DND-41 (cell line): ENCODE results near the gene TAS1R2.

Source experiments
- CTCF ChIP-seq: IDR thresholded peaks from 2 replicates; pipeline ENCODE4 v1.5.1; 2012; ENCODE audit warnings: borderline replicate concordance, low read length, moderate library complexity, mild to moderate bottlenecking; ENCODE audit not compliant: poor library complexity, severe bottlenecking; ENCODE audit errors: extremely low read depth
- EZH2 ChIP-seq: IDR thresholded peaks from 3 replicates; pipeline ENCODE4 v1.6.1; 2012; ENCODE audit warnings: borderline replicate concordance, low read depth, mild to moderate bottlenecking, moderate library complexity, low read length, inconsistent platforms; ENCODE audit not compliant: severe bottlenecking

- TF ChIP-seq CTCF (no peak), EZH2 (no peak)
These were observed 40.3 kb downstream of the TAS1R2 start for GRCh38 chr1:18819203-18819602.
